ENCODE data around the gene NEGR1. TPM values are rescaled to one million over a fixed set of nuclear protein-coding genes. Genes with fewer than 3 reads are reported as not detected.

NEGR1 gene
- total RNA-seq, 6 donors from 2014 or later, result 3.1 to 14.7 (median 8.9) TPM

- no peak for DNase-seq
- peak overlapping the region in 3 of 4 donors; percentile 9 to 68 (median 65) for H3K27ac ChIP-seq
- WGBS, 2 donors, result 0 to 75% methylated on average over 1 of the region's 1 CpG
- H3K4me3 ChIP-seq, result no peak overlapping the region
- H3K27me3 ChIP-seq, result no peaks in the 10 kb centered on the region
- peak in 1 of 2 donors; percentile 8 for ATAC-seq (ENCODE audit: low FRiP score in 2 of 2)
- peaks cover 0 to 14% (median 4%) of the 10 kb centered on the region in 4 donors for H3K4me1 ChIP-seq
- no peaks in the 10 kb centered on the region for H3K9me3 ChIP-seq
- H3K36me3 ChIP-seq, result no peaks in the 10 kb centered on the region
- TF ChIP-seq POLR2A (IDR thresholded peaks at IDR 0.05) (no peak), EP300 (IDR thresholded peaks at IDR 0.05) (peak in 1 of 4 donors; percentile 81)
These were observed 720.0 kb downstream of the NEGR1 start for GRCh38 chr1:71562298-71562697.

- no peak for DNase-seq
- Histone ChIP-seq H3K4me3 (no peak overlapping the region), H3K27ac (peak overlapping the region in 2 of 4 donors; percentile 65 to 68), H3K4me1 (peaks cover 0 to 14% (median 4%) of the 10 kb centered on the region in 4 donors), H3K27me3 (no peaks in the 10 kb centered on the region), H3K9me3 (no peaks in the 10 kb centered on the region), H3K36me3 (no peaks in the 10 kb centered on the region)
- no peak for TF ChIP-seq POLR2AphosphoS5 (IDR thresholded peaks at IDR 0.05)
- no peak for TF ChIP-seq EP300 (IDR thresholded peaks at IDR 0.05)
- TF ChIP-seq CTCF (IDR thresholded peaks at IDR 0.05), result no peak
- no peak for TF ChIP-seq POLR2A (IDR thresholded peaks at IDR 0.05)
- peak in 1 of 2 donors; percentile 72 for ATAC-seq (ENCODE audit: low FRiP score in 2 of 2)
- WGBS, 2 donors, result 32 to 35% methylated on average over 2 of the region's 2 CpGs
These were observed 720.6 kb downstream of the NEGR1 start for GRCh38 chr1:71561729-71562128.

GRCh38 chr1:71561206-71561605, 721.1 kb downstream of the NEGR1 start:
- 57 to 63% methylated on average over 2 of the region's 2 CpGs for WGBS, 2 donors
- no peak for DNase-seq
- Histone ChIP-seq H3K4me3 (no peak overlapping the region), H3K4me1 (peaks cover 0 to 14% (median 4%) of the 10 kb centered on the region in 4 donors), H3K27ac (peak overlapping the region in 1 of 4 donors; percentile 68), H3K27me3 (no peaks in the 10 kb centered on the region), H3K9me3 (no peaks in the 10 kb centered on the region), H3K36me3 (no peaks in the 10 kb centered on the region)
- TF ChIP-seq POLR2AphosphoS5 (IDR thresholded peaks at IDR 0.05) (no peak), POLR2A (IDR thresholded peaks at IDR 0.05) (no peak), CTCF (IDR thresholded peaks at IDR 0.05) (no peak)
- ATAC-seq (ENCODE audit: low FRiP score in 2 of 2), result no peak

- no peaks in the 10 kb centered on the region for H3K36me3 ChIP-seq
- no peak overlapping the region for H3K27ac ChIP-seq
- no peak for DNase-seq
- H3K27me3 ChIP-seq, result no peaks in the 10 kb centered on the region
- ATAC-seq (ENCODE audit: low FRiP score in 2 of 2), result no peak
- H3K4me3 ChIP-seq, result no peak overlapping the region
- no peak for TF ChIP-seq CTCF (IDR thresholded peaks at IDR 0.05)
- TF ChIP-seq EP300 (IDR thresholded peaks at IDR 0.05), result no peak
- no peak for TF ChIP-seq POLR2AphosphoS5 (IDR thresholded peaks at IDR 0.05)
- TF ChIP-seq POLR2A (IDR thresholded peaks at IDR 0.05), result no peak
- 82 to 87% methylated on average over 1 of the region's 1 CpG for WGBS, 2 donors
- peaks cover 0 to 10% (median 1%) of the 10 kb centered on the region in 4 donors for H3K4me1 ChIP-seq
- H3K9me3 ChIP-seq, result no peaks in the 10 kb centered on the region
These were observed 722.5 kb downstream of the NEGR1 start for GRCh38 chr1:71559880-71560279.

GRCh38 chr1:71557138-71557537, 725.2 kb downstream of the NEGR1 start:
- Histone ChIP-seq H3K27me3 (no peaks in the 10 kb centered on the region), H3K4me3 (no peak overlapping the region), H3K4me1 (peaks cover 0 to 5% (median 0%) of the 10 kb centered on the region in 4 donors), H3K27ac (no peak overlapping the region), H3K36me3 (no peaks in the 10 kb centered on the region), H3K9me3 (no peaks in the 10 kb centered on the region)
- TF ChIP-seq POLR2AphosphoS5 (IDR thresholded peaks at IDR 0.05), result no peak
- TF ChIP-seq CTCF (IDR thresholded peaks at IDR 0.05), result no peak
- TF ChIP-seq EP300 (IDR thresholded peaks at IDR 0.05), result no peak
- no peak for TF ChIP-seq POLR2A (IDR thresholded peaks at IDR 0.05)
- ATAC-seq (ENCODE audit: low FRiP score in 2 of 2), result no peak
- DNase-seq, result no peak
- WGBS, 2 donors, result 37 to 40% methylated on average over 2 of the region's 2 CpGs

Data from upper lobe of left lung (tissue), 6 donors.